Activated CD4-positive, alpha-beta memory T cell treated with anti-CD3 and anti-CD28 coated beads, Interleukin-2, amount 10 ng/mL, durations not matched to agents 7 days and 5 days (primary cell): ENCODE results near the gene KCNJ9. TPM values are rescaled to one million over a fixed set of nuclear protein-coding genes. Genes with fewer than 3 reads are reported as not detected.

Experiments
- CTCF ChIA-PET: fragments of 350-600 bp; sonication (Branson Sonifier 250); formaldehyde crosslinking; loops from one replicate; lab custom pipeline; 2021; ENCODE audit warnings: antibody characterized with exemption, inconsistent platforms; lab: Charles Lee
- POLR2A ChIA-PET: fragments of 350-600 bp; sonication (Branson Sonifier 250); formaldehyde crosslinking; loops from one replicate; lab custom pipeline; 2021; ENCODE audit warnings: antibody characterized with exemption; lab: Charles Lee
- DNase-seq: peaks from one replicate; pipeline ENCODE4 v3.0.0-alpha.2; 2020
- H3K27ac Mint-ChIP-seq: one replicate; pipeline ENCODE4 v1.8.0; 2021; ENCODE audit warnings: mild to moderate bottlenecking, mixed read lengths
- H3K27me3 Mint-ChIP-seq: one replicate; pipeline ENCODE4 v1.8.0; 2021; ENCODE audit warnings: mixed read lengths
- H3K36me3 Mint-ChIP-seq: one replicate; pipeline ENCODE4 v1.8.0; 2021; ENCODE audit warnings: low read depth, mixed read lengths
- H3K4me1 Mint-ChIP-seq: one replicate; pipeline ENCODE4 v1.8.0; 2021; ENCODE audit warnings: mixed read lengths
- H3K4me3 Mint-ChIP-seq: one replicate; pipeline ENCODE4 v1.8.0; 2021; ENCODE audit warnings: mild to moderate bottlenecking, mixed read lengths
- H3K9me3 Mint-ChIP-seq: one replicate; pipeline ENCODE4 v1.8.0; 2021; ENCODE audit warnings: mixed read lengths
- total RNA-seq, 2 experiments: library from RNA; stranded (reverse); gene quantifications; one replicate each; pipeline ENCODE4 v1.2.3, GENCODE V29; 2021

Gene KCNJ9
- total RNA-seq, 2 experiments from 2014 or later = not detected

DNA sequence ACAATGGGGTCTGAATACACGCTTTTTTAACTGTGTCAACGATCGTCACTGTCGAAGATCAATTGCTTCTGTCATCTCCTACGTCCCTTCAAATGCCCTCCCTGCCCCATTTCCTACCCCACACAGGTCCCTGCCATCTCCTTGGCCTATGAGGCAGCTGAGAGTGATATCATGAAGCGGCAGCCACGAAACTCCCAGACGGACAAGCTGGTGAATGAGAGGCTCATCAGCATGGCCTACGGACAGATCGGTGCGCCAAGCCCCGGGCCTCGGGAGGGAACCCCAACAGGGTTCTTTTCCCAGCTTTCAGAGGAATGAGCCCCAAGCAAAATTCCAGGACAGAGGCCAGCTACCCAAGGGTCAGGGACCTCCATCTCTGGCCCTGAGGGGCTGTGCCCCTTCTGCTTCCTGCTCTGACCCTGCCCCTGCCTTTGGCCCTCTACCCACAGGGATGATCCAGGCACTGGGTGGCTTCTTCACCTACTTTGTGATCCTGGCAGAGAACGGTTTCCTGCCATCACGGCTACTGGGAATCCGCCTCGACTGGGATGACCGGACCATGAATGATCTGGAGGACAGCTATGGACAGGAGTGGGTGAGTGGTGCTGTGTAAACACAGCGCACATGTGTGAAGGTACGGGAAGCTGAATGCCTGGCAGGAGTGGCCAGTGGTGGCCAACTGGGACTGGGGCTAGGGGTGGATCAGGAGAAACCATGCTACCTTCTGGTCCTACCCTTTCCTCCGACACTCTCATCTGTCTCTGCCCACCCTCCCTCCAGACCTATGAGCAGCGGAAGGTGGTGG, 55.0 kb downstream of the KCNJ9 start:
- CTCF ChIA-PET = no interaction called here
- Mint-ChIP-seq H3K9me3 (no peaks in the 10 kb centered on the region), H3K4me1 (no peaks in the 10 kb centered on the region), H3K27ac (no peak overlapping the region), H3K4me3 (no peak overlapping the region), H3K27me3 (peaks cover 19% of the 10 kb centered on the region), H3K36me3 (no peaks in the 10 kb centered on the region)
- no peak for DNase-seq
- POLR2A ChIA-PET = no interaction called here

DNA sequence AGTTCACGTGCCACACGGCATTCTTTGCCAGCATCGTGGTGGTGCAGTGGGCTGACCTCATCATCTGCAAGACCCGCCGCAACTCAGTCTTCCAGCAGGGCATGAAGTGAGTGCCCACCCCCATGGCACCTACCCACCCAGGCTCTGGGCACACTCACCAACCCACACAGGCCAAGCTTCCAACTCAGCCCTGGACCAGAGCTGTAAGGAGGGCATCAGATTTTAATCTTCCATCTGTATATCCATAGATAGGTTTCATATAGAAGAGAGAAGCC, 55.5 kb downstream of the KCNJ9 start:
- no peaks in the 10 kb centered on the region for H3K9me3 Mint-ChIP-seq
- H3K27me3 Mint-ChIP-seq = peaks cover 23% of the 10 kb centered on the region
- ChIA-PET CTCF (no interaction called here), POLR2A (no interaction called here)
- no peak overlapping the region for H3K4me3 Mint-ChIP-seq
- no peaks in the 10 kb centered on the region for H3K36me3 Mint-ChIP-seq
- no peaks in the 10 kb centered on the region for H3K4me1 Mint-ChIP-seq
- DNase-seq = no peak
- no peak overlapping the region for H3K27ac Mint-ChIP-seq

DNA sequence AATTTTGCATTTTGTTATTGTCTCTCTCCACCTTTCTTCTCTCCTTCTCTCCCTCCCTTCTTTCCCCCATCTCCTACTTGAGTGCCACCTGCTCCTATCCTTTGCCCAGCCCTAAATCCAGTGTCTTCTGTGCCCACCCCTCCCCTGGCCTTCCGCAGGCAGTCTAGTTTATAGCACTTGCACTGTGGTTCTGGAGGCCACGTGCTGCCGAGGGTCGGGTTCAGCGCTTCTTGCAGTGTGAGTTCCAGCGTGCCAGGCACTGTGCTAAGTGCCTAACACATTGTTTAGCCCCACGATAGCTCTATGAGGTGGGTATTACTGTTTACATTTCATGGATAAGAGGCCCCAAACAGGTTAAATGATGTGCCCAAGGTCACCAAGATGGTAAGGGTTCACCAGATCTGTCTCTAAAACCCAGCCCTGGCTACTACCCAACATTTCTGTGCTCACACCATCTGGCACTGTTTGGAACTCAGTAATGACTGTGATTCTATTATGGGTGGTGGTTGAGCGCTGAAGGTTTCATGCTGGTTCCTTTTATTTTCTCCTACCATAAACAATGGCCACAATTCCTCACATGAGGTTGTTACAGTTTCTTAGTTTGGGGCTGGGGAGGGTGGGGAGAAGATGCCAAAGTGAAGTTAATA, 56.0 kb downstream of the KCNJ9 start:
- no peaks in the 10 kb centered on the region for H3K4me1 Mint-ChIP-seq
- no peak for DNase-seq
- no peak overlapping the region for H3K27ac Mint-ChIP-seq
- H3K27me3 Mint-ChIP-seq = peaks cover 22% of the 10 kb centered on the region
- ChIA-PET POLR2A (no interaction called here), CTCF (no interaction called here)
- no peak overlapping the region for H3K4me3 Mint-ChIP-seq
- H3K9me3 Mint-ChIP-seq = no peaks in the 10 kb centered on the region
- no peaks in the 10 kb centered on the region for H3K36me3 Mint-ChIP-seq

DNA sequence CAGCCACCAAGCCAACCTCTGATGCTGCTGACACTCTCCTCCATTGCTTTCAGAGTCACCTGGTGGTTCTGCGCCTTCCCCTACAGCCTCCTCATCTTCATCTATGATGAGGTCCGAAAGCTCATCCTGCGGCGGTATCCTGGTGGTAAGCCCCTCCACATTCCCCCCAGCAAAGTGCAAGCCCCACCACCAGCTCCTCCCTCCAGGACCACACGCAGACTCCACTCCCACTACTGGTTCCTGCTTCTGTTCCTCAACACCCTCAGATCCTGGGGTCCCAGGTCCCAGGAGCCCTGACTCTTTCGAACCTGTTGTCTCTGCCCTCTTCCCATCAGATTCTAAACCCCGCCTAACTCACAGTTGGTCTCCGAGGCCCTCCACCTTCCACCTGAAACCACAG, 58.5 kb downstream of the KCNJ9 start:
- Mint-ChIP-seq H3K36me3 (no peaks in the 10 kb centered on the region), H3K4me1 (no peaks in the 10 kb centered on the region), H3K27ac (no peak overlapping the region), H3K4me3 (no peak overlapping the region), H3K9me3 (no peaks in the 10 kb centered on the region), H3K27me3 (peaks cover 28% of the 10 kb centered on the region)
- DNase-seq = no peak
- ChIA-PET POLR2A (no interaction called here), CTCF (no interaction called here)

Other genes with a start within 250 kb of the KCNJ9 start
- not detected for gene VSIG8, start 218.9 kb upstream of the KCNJ9 start, total RNA-seq
- 1 to 10 TPM; 1.0 to 1.3 TPM for gene CFAP45, start 181.4 kb upstream of the KCNJ9 start, total RNA-seq
- gene TAGLN2, start 156.0 kb upstream of the KCNJ9 start, total RNA-seq = 100 to 1,000 TPM; 548 to 554 TPM
- gene IGSF9, start 135.9 kb upstream of the KCNJ9 start, total RNA-seq = not detected
- not detected for gene SLAMF9, start 127.3 kb upstream of the KCNJ9 start, total RNA-seq
- gene PIGM, start 49.5 kb upstream of the KCNJ9 start, total RNA-seq = 1 to 10 TPM; 5.2 to 5.7 TPM
- not detected for gene KCNJ10, start 11.4 kb upstream of the KCNJ9 start, total RNA-seq
- 10 to 100 TPM; 30.5 to 31.6 TPM for gene IGSF8, start 17.1 kb downstream of the KCNJ9 start, total RNA-seq
- gene ATP1A2, start 34.2 kb downstream of the KCNJ9 start, total RNA-seq = not detected
- gene ATP1A4, start 70.1 kb downstream of the KCNJ9 start, total RNA-seq = under 1 TPM in 1 of 2 experiments, not detected in 1; 0.33 TPM
- under 1 TPM in 1 of 2 experiments, not detected in 1; 0.35 TPM for gene CASQ1, start 109.0 kb downstream of the KCNJ9 start, total RNA-seq
- 10 to 100 TPM; 38.2 to 39.3 TPM for gene PEA15, start 123.8 kb downstream of the KCNJ9 start, total RNA-seq
- gene DCAF8, start 181.0 kb downstream of the KCNJ9 start, total RNA-seq = 100 to 1,000 TPM; 123 to 125 TPM
- 10 to 100 TPM; 53.8 to 60.8 TPM for gene PEX19, start 203.6 kb downstream of the KCNJ9 start, total RNA-seq